HEK293 (cell line): ENCODE results near the gene RING1.
A peak's percentile ranks its signal among the peaks of the same experiment; 100 is the strongest.

Experiments used
- BCL6B ChIP-seq: fragments of 450-650 bp; formaldehyde crosslinking; IDR thresholded peaks from 2 replicates; pipeline ENCODE4 v1.5.1; 2017; ENCODE audit warnings: missing biosample characterization, missing genetic modification characterization
- CTCF ChIP-seq: fragments of 450-650 bp; formaldehyde crosslinking; IDR thresholded peaks from 2 replicates; pipeline ENCODE4 v1.5.1; 2016; ENCODE audit warnings: missing biosample characterization, missing genetic modification characterization
- FEZF1 ChIP-seq: fragments of 450-650 bp; formaldehyde crosslinking; IDR thresholded peaks from 2 replicates; pipeline ENCODE4 v1.5.1; 2016; ENCODE audit warnings: missing biosample characterization, missing genetic modification characterization
- PBX3 ChIP-seq: sonication (generic); formaldehyde crosslinking; IDR thresholded peaks from 2 replicates; pipeline ENCODE4 v1.8.1; 2022; ENCODE audit warnings: mild to moderate bottlenecking, moderate library complexity, missing genetic modification reagents
- PRDM2 ChIP-seq: fragments of 450-650 bp; formaldehyde crosslinking; IDR thresholded peaks from 2 replicates; pipeline ENCODE4 v1.5.1; 2016; ENCODE audit warnings: missing biosample characterization, missing genetic modification characterization, borderline replicate concordance
- REST ChIP-seq: fragments of 450-650 bp; formaldehyde crosslinking; IDR thresholded peaks from 2 replicates; pipeline ENCODE4 v1.5.1; 2016; ENCODE audit warnings: missing biosample characterization, missing genetic modification characterization
- TCF7L2 ChIP-seq: IDR thresholded peaks from 2 replicates; pipeline ENCODE4 v1.6.1; 2011; ENCODE audit warnings: low read depth, mild to moderate bottlenecking, inconsistent platforms, low read length, moderate library complexity, borderline replicate concordance
- YY1 ChIP-seq: fragments of 450-650 bp; formaldehyde crosslinking; IDR thresholded peaks from 2 replicates; pipeline ENCODE4 v1.5.1; 2018; ENCODE audit warnings: missing biosample characterization, missing genetic modification characterization
- ZBTB26 ChIP-seq: fragments of 450-650 bp; formaldehyde crosslinking; optimal IDR thresholded peaks from 2 replicates; pipeline ENCODE3; 2016; ENCODE audit warnings: missing biosample characterization, mild to moderate bottlenecking, missing genetic modification characterization
- ZBTB44 ChIP-seq: fragments of 450-650 bp; IDR thresholded peaks from 2 replicates; pipeline ENCODE4 v1.5.1; 2018; ENCODE audit warnings: missing biosample characterization, mild to moderate bottlenecking, missing genetic modification characterization
- ZNF214 ChIP-seq: fragments of 450-650 bp; formaldehyde crosslinking; IDR thresholded peaks from 2 replicates; pipeline ENCODE4 v1.5.1; 2017; ENCODE audit warnings: missing biosample characterization, mild to moderate bottlenecking, missing genetic modification characterization, borderline replicate concordance
- ZNF24 ChIP-seq: fragments of 450-650 bp; formaldehyde crosslinking; IDR thresholded peaks from 2 replicates; pipeline ENCODE4 v1.5.1; 2016; ENCODE audit warnings: missing biosample characterization, missing genetic modification characterization
- ZNF274 ChIP-seq, 2 experiments: fragments of 200-500 bp in 1 of 2; fragments of 450-650 bp in 1 of 2; sonication (Bioruptor generic) in 1 of 2; formaldehyde crosslinking in 1 of 2; IDR thresholded peaks; 2 replicates each; pipeline versions ENCODE4 v1.5.1 to v1.6.1; 2014 to 2016; ENCODE audit warnings: borderline replicate concordance in 1 of 2, inconsistent platforms in 1 of 2, low read length in 1 of 2, missing biosample characterization in 1 of 2, missing genetic modification characterization in 1 of 2
- ZNF626 ChIP-seq: fragments of 450-650 bp; sonication (Bioruptor Pico); formaldehyde crosslinking; IDR thresholded peaks from 2 replicates; pipeline ENCODE4 v1.5.1; 2018; ENCODE audit warnings: missing biosample characterization, missing genetic modification characterization, inconsistent platforms

- peak; percentile 83 for TF ChIP-seq CTCF
- no peak for TF ChIP-seq FEZF1 (tag by site-specific recombination)
- TF ChIP-seq ZNF274 (IDR thresholded peaks at IDR 0.05; ENCODE audit: low read length) = no peak
- TF ChIP-seq ZNF274 (tag by site-specific recombination; IDR thresholded peaks at IDR 0.05; ENCODE audit: borderline replicate concordance) = no peak
- no peak for TF ChIP-seq ZNF626 (tag by site-specific recombination)
- no peak for TF ChIP-seq ZBTB26
- no peak for TF ChIP-seq PRDM2 (tag by site-specific recombination)
- TF ChIP-seq ZNF214 (tag by site-specific recombination) = no peak
- TF ChIP-seq PBX3 (CRISPR knock-in tag) = no peak
- no peak for TF ChIP-seq YY1
- TF ChIP-seq ZBTB44 (tag by site-specific recombination) = no peak
- no peak for TF ChIP-seq BCL6B (tag by site-specific recombination)
- TF ChIP-seq ZNF24 = no peak
- TF ChIP-seq TCF7L2 = no peak
- no peak for TF ChIP-seq REST
Measured at GRCh38 chr6:33172688-33173534, 35.4 kb upstream of the RING1 start.
